H9 (cell line): ENCODE measurements around the gene IQSEC1. TPM values are rescaled to one million over a fixed set of nuclear protein-coding genes. Genes with fewer than 3 reads are reported as not detected.

ENCODE experiments used
- DNase-seq: peaks from one replicate; pipeline ENCODE4 v3.0.0-alpha.2; 2017
- H2AFZ ChIP-seq: one replicate; pipeline ENCODE4 v1.6.1; 2013; ENCODE audit warnings: mild to moderate bottlenecking, low read length, control low read depth, moderate library complexity
- H2AK5ac ChIP-seq: 2 replicates; pipeline ENCODE4 v1.6.1; 2013; ENCODE audit warnings: low read length, control low read depth, mixed read lengths; ENCODE audit not compliant: insufficient read length
- H2BK120ac ChIP-seq: one replicate; pipeline ENCODE4 v1.6.1; 2013; ENCODE audit warnings: low read depth, mild to moderate bottlenecking, low read length, control low read depth, inconsistent platforms; ENCODE audit not compliant: poor library complexity, severe bottlenecking
- H2BK12ac ChIP-seq: 2 replicates; pipeline ENCODE4 v1.6.1; 2013; ENCODE audit warnings: low read length, control low read depth, mixed read lengths, low read depth; ENCODE audit not compliant: insufficient read length
- H2BK15ac ChIP-seq: 2 replicates; pipeline ENCODE4 v1.6.1; 2013; ENCODE audit warnings: low read depth, low read length, control low read depth
- H2BK20ac ChIP-seq: one replicate; pipeline ENCODE4 v1.6.1; 2013; ENCODE audit warnings: low read depth, mild to moderate bottlenecking, low read length, control low read depth, inconsistent platforms; ENCODE audit not compliant: poor library complexity, severe bottlenecking
- H2BK5ac ChIP-seq: 2 replicates; pipeline ENCODE4 v1.6.1; 2013; ENCODE audit warnings: low read length, control low read depth, mixed read lengths; ENCODE audit not compliant: insufficient read length
- H3K14ac ChIP-seq: 2 replicates; pipeline ENCODE4 v1.6.1; 2013; ENCODE audit warnings: low read length, control low read depth; ENCODE audit not compliant: insufficient read depth
- H3K18ac ChIP-seq: 2 replicates; pipeline ENCODE4 v1.6.1; 2013; ENCODE audit warnings: low read depth, mild to moderate bottlenecking, mixed read lengths, low read length, control low read depth; ENCODE audit not compliant: insufficient read length
- H3K23ac ChIP-seq: 2 replicates; pipeline ENCODE4 v1.6.1; 2013; ENCODE audit warnings: low read length, control low read depth, mixed read lengths, low read depth; ENCODE audit not compliant: insufficient read length
- H3K23me2 ChIP-seq: 2 replicates; pipeline ENCODE4 v1.6.1; 2013; ENCODE audit warnings: low read depth, mild to moderate bottlenecking, mixed read lengths, low read length, control low read depth; ENCODE audit not compliant: insufficient read length, poor library complexity, severe bottlenecking
- H3K27ac ChIP-seq: 2 replicates; pipeline ENCODE4 v1.5.1; 2013; ENCODE audit warnings: low read length, control low read depth, mixed read lengths, low read depth; ENCODE audit not compliant: insufficient read length
- H3K27me3 ChIP-seq: 2 replicates; pipeline ENCODE4 v1.6.1; 2013; ENCODE audit warnings: low read length, control low read depth, inconsistent platforms; ENCODE audit not compliant: insufficient read depth
- H3K4ac ChIP-seq: 2 replicates; pipeline ENCODE4 v1.6.1; 2013; ENCODE audit warnings: low read depth, mild to moderate bottlenecking, control low read depth, inconsistent platforms, low read length, moderate library complexity
- H3K4me1 ChIP-seq: 2 replicates; pipeline ENCODE4 v1.6.1; 2013; ENCODE audit warnings: low read length, control low read depth, inconsistent platforms; ENCODE audit not compliant: insufficient read depth
- H3K4me2 ChIP-seq: 2 replicates; pipeline ENCODE4 v1.6.1; 2013; ENCODE audit warnings: low read length, control low read depth, mixed read lengths; ENCODE audit not compliant: insufficient read length, insufficient read depth
- H3K56ac ChIP-seq: 2 replicates; pipeline ENCODE4 v1.6.1; 2013; ENCODE audit warnings: low read depth, mild to moderate bottlenecking, mixed read lengths, low read length, control low read depth; ENCODE audit not compliant: insufficient read length
- H3K79me1 ChIP-seq: 2 replicates; pipeline ENCODE4 v1.6.1; 2013; ENCODE audit warnings: low read depth, mild to moderate bottlenecking, moderate library complexity, low read length, control low read depth, inconsistent platforms; ENCODE audit not compliant: insufficient read depth, poor library complexity, severe bottlenecking
- H3K79me2 ChIP-seq: 2 replicates; pipeline ENCODE4 v1.6.1; 2013; ENCODE audit warnings: low read length, control low read depth, inconsistent platforms; ENCODE audit not compliant: insufficient read depth
- H3K9ac ChIP-seq: 2 replicates; pipeline ENCODE4 v1.6.1; 2013; ENCODE audit warnings: low read length, control low read depth, mixed read lengths; ENCODE audit not compliant: insufficient read length; ENCODE audit errors: extremely low read depth
- H3K9me3 ChIP-seq: one replicate; pipeline ENCODE4 v1.6.1; 2013; ENCODE audit warnings: low read depth, low read length, inconsistent platforms; ENCODE audit not compliant: control insufficient read depth
- H3T11ph ChIP-seq: one replicate; pipeline ENCODE4 v1.6.1; 2013; ENCODE audit warnings: mild to moderate bottlenecking, low read length, control low read depth, inconsistent platforms
- H4K20me1 ChIP-seq: one replicate; pipeline ENCODE4 v1.6.1; 2013; ENCODE audit not compliant: control insufficient read depth, insufficient read length, insufficient read depth
- H4K5ac ChIP-seq: 2 replicates; pipeline ENCODE4 v1.6.1; 2013; ENCODE audit warnings: low read depth, mild to moderate bottlenecking, mixed read lengths, low read length, control low read depth; ENCODE audit not compliant: insufficient read length
- H4K8ac ChIP-seq: replicated peaks from 2 replicates; pipeline ENCODE4 v1.6.1; 2013; ENCODE audit warnings: low read length, control low read depth, mixed read lengths, low read depth; ENCODE audit not compliant: insufficient read length
- H4K91ac ChIP-seq: 2 replicates; pipeline ENCODE4 v1.6.1; 2013; ENCODE audit warnings: low read depth, mild to moderate bottlenecking, moderate library complexity, mixed read lengths, low read length, control low read depth; ENCODE audit not compliant: insufficient read length
- H3K27ac Mint-ChIP-seq, 3 experiments: 2 replicates in 2 of 3; 3 replicates in 1 of 3; pipeline ENCODE4 v1.8.0; 2020 to 2021; ENCODE audit warnings: mixed read lengths in 3 of 3, mild to moderate bottlenecking in 1 of 3, moderate library complexity in 1 of 3
- H3K27me3 Mint-ChIP-seq: 2 replicates; pipeline ENCODE4 v1.8.0; 2021; ENCODE audit warnings: low read depth, mild to moderate bottlenecking, moderate library complexity, mixed read lengths
- H3K36me3 Mint-ChIP-seq, 3 experiments: 2 replicates in 2 of 3; 3 replicates in 1 of 3; pipeline ENCODE4 v1.8.0; 2020 to 2021; ENCODE audit warnings: low read depth in 3 of 3, mixed read lengths in 3 of 3; ENCODE audit not compliant: insufficient read depth in 1 of 3
- H3K4me1 Mint-ChIP-seq, 2 experiments: 2 replicates each; pipeline ENCODE4 v1.8.0; 2020; ENCODE audit warnings: mixed read lengths in 2 of 2
- H3K4me3 Mint-ChIP-seq, 2 experiments: 2 replicates in 1 of 2; 3 replicates in 1 of 2; pipeline ENCODE4 v1.8.0; 2020 to 2021; ENCODE audit warnings: mild to moderate bottlenecking in 2 of 2, mixed read lengths in 2 of 2, moderate library complexity in 1 of 2
- H3K9me3 Mint-ChIP-seq, 2 experiments: 2 replicates in 1 of 2; 3 replicates in 1 of 2; pipeline ENCODE4 v1.8.0; 2020; ENCODE audit warnings: mild to moderate bottlenecking in 2 of 2, mixed read lengths in 2 of 2, moderate library complexity in 1 of 2
- CTCF ChIP-seq: fragments of 200-600 bp; sonication (generic); conservative IDR thresholded peaks from 3 replicates; pipeline ENCODE4 v1.8.0; 2021; ENCODE audit warnings: antibody characterized with exemption, mild to moderate bottlenecking
- WGBS: extraction: QIAGEN DNeasy Blood & Tissue Kit; methylation state at CpG from one replicate; pipeline ENCODE4 v1.1.7; 2013; ENCODE audit warnings: missing lambda C conversion rate, low lambda C conversion rate, mixed read lengths; ENCODE audit not compliant: insufficient read length; ENCODE audit errors: extremely low coverage; 5-methylcytosine and 5-hydroxymethylcytosine counted together
- total RNA-seq: library from RNA; stranded (reverse); gene quantifications from 2 replicates; pipeline ENCODE4 v1.2.1, GENCODE V29; 2021

IQSEC1 gene
- total RNA-seq, 1 experiment from 2014 or later = 19.1 TPM

- H3K4me2 ChIP-seq = no peak overlapping the region
- H4K5ac ChIP-seq = no peak overlapping the region
- no peak overlapping the region for H2BK5ac ChIP-seq
- H2BK15ac ChIP-seq = no peak overlapping the region
- no peak overlapping the region for H3K27ac ChIP-seq
- no peak overlapping the region for H4K91ac ChIP-seq
- no peak overlapping the region for H2AFZ ChIP-seq
- no peaks in the 10 kb centered on the region for H3K9me3 ChIP-seq
- Mint-ChIP-seq H3K4me3 (no peak overlapping the region), H3K4me1 (peaks cover 11 to 16% of the 10 kb centered on the region in 2 experiments), H3K27me3 (peaks cover 53% of the 10 kb centered on the region), H3K27ac (no peak overlapping the region), H3K9me3 (no peaks in the 10 kb centered on the region; a peak in 1 of 5 replicates), H3K36me3 (peaks cover 0 to 3% (median 0%) of the 10 kb centered on the region in 3 experiments; a peak in 1 of 7 replicates)
- H3K14ac ChIP-seq = no peak overlapping the region
- H4K20me1 ChIP-seq = no peaks in the 10 kb centered on the region
- H2AK5ac ChIP-seq = no peak overlapping the region
- no peak overlapping the region for H3K56ac ChIP-seq
- H3T11ph ChIP-seq = no peak overlapping the region
- no peaks in the 10 kb centered on the region for H3K27me3 ChIP-seq
- no peak overlapping the region for H3K9ac ChIP-seq
- no peak overlapping the region for H3K4ac ChIP-seq
- H3K79me1 ChIP-seq = no peaks in the 10 kb centered on the region
- H2BK120ac ChIP-seq = no peak overlapping the region
- WGBS = no CpG with 5 or more reads among the region's 9 CpGs
- no peak overlapping the region for H3K23ac ChIP-seq
- no peaks in the 10 kb centered on the region for H3K4me1 ChIP-seq
- H2BK20ac ChIP-seq = no peak overlapping the region
- TF ChIP-seq CTCF = no peak
- no peak overlapping the region for H3K18ac ChIP-seq
- DNase-seq = no peak
- no peak overlapping the region for H4K8ac ChIP-seq
- no peaks in the 10 kb centered on the region for H3K23me2 ChIP-seq
- no peak overlapping the region for H2BK12ac ChIP-seq
- no peaks in the 10 kb centered on the region for H3K79me2 ChIP-seq
Measured at GRCh38 chr3:12893852-12894251, 179.4 kb downstream of the IQSEC1 start.
